ENCODE data around the gene PTAFR.
A peak's percentile ranks its signal among the peaks of the same experiment; 100 is the strongest.

Gene PTAFR

DNA sequence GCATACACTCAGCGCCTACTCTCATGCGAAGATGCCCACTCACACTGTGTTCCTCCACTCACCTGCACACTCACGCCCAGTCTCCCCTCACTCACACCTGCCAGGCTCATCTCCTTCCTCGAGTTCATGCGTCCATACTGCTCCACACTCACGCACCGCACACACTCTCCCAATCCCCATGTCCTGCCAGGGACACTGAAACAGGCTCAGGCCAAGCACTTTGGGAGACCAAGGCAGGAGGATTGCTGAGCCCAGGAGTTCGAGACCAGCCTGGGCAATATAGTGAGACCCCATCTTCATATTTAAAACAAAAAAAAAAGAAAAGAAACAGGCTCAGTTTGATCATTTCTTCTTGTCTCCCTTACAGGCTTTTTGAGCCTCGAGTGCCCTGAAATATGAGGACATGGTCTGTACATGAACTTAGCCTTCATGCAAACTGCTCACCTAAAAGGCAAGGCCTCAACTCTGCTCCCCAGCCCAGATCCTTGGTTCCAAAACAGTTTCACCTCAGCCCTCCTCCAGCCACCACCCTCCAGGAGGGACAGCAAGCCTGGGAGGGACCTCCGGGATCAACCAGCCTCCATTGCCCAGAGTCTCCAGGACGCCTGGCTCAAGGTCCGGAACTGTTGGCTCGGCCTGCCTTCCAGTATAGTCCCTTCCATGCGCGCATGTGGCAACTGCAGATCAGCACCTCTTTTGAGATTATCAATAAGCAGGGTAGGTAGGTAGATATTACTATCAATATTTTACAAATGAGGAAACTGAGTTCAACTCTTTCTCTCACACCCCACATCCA is 2.4 kb upstream of the PTAFR start:
- DNase-seq (ENCODE audit: low read depth): no peak

DNA sequence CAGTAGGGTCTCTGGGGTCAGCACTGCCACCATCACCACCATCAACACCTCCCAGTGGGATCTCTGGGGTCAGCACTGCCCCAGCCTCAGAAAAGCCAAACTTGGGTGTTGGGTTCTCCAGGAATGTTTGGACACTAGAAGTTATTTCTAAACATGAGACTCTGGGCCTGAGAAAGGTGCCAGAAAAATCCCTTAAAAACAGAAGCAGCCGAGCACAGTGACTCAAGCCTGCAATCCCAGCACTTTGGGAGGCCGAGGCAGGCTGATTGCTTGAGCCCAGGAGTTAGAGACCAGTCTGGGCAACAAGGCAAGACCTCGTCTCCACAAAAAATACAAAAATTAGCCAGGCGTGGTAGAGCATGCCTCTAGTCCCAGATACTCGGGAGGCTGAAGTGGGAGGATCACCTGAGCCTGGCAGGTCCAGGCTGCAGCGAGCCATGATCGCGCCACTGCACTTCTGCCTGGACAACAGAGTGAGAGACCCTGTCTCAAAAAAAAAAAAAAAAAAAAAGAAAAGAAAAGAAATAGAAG is 470 bp downstream of the PTAFR start:
- DNase-seq (ENCODE audit: low read depth): no peak

DNA sequence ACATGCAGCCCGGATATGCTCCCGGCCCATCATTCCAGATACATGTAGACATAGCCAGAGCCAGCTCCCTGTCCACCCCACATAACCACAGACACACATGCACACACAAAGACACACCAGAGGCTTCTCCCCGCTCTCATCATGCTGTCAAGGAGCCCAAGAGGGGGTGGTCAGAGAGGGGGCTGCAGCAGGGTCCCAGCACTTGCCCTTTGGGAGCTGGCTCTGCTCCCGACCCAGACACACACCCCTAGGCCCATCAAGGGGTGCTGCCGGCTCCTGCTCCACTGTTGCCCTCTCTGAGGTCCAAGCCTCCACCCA is 2.6 kb downstream of the PTAFR start:
- peak; percentile 29 for DNase-seq (ENCODE audit: low read depth)

DNA sequence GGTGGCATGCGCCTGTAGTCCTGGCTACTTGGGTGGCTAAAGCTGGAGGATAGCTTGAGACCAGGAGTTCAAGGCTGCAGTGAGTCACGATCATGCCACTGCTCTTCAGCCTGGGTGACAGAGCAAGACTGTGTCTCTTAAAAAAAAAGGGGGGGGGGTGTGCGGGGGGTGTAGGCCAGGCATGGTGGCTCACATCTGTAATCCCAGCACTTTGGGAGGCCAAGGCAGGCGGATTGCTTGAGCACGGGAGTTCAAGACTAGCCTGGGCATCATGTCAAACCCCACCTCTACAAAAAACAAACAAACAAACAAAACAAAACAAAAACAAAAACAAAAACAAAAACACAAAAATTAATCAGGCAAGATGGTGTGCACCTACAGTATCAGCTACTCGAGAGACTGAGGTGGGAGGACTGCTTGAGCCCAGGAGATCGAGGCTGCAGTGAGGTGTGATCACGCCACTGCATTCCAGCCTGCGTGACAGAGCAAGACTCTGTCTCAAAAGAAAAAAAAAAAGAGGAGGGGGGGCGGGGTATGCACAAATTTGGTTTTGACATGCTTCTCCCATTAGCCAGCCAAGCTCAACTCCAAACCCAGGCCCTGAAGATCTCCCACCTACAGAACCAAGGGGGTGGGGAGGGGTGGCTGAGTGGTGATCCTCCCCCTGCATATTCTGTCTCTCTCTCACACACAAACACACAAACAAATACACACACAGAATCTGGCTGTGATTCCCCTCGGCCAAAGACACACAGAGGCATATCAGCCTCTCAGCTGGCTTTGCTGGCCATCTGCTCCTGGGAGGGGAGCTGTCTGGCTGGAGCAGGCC is 3.1 kb downstream of the PTAFR start:
- DNase-seq (ENCODE audit: low read depth): no peak

DNA sequence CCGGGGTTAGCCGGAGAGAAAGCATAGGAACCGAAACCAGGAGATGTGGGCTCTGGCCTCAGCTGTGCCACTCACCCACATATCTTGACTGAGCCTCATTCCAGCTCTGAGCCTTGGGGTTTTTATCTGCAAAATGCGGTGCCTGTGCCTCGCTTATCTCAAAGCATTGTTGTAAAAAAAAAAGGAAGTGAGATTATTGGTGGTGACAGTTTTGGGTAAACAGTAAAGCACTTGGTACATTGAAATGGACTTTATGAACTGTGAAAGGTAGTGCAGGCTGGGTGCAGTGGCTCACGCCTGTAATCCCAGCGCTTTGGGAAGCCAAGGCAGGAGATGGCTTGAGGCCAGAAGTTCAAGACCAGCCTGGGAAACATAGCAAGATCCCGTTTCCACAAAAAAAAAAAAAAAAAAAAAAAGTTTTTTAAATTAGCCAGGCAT is 3.8 kb downstream of the PTAFR start:
- DNase-seq (ENCODE audit: low read depth): no peak

DNA sequence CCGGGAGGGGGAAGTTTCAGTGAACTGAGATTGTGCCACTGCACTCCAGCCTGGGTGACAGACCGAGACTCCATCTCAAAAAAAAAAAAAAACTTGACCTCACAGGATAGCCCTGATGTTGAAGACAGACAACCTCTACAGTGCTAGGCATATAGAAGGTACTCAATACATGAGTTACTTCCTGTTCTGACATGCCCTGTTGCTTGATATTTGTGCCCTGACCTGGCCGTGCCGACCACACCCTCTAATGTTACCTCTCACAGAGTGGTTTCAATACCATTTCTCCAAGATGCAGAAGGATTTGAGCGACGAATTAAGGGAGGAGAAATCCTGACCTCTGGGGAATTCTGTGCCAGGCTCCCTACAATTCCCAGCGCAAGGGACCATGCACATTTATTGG is 5.2 kb downstream of the PTAFR start:
- DNase-seq (ENCODE audit: low read depth): no peak

DNA sequence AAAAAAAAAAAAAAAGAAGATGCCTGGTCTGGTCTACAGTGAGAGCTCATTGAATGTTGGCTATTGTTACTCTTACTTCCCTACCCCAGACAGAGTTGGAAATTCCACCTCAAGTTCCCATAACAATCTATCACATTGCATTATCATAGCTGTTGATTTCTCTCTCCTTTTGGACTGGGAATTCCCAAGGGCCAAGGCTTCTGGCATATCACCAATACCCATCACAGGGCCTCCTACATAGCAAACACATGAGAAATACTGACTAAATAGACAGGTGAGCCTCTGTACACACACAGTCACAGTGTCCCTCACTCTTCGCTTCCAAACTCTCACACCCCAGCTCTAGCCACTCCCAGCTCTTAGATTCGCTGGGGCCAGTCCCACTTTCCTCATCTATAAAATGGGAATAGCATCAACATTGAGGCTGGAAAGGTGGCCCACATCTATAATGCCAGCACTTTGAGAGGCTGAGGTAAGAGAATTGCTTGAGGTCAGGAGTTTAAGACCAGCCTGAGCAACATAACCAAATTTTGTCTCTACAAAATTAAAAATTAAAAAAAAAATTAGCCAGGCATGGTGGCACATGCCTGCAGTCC is 6.4 kb downstream of the PTAFR start:
- DNase-seq (ENCODE audit: low read depth): no peak

DNA sequence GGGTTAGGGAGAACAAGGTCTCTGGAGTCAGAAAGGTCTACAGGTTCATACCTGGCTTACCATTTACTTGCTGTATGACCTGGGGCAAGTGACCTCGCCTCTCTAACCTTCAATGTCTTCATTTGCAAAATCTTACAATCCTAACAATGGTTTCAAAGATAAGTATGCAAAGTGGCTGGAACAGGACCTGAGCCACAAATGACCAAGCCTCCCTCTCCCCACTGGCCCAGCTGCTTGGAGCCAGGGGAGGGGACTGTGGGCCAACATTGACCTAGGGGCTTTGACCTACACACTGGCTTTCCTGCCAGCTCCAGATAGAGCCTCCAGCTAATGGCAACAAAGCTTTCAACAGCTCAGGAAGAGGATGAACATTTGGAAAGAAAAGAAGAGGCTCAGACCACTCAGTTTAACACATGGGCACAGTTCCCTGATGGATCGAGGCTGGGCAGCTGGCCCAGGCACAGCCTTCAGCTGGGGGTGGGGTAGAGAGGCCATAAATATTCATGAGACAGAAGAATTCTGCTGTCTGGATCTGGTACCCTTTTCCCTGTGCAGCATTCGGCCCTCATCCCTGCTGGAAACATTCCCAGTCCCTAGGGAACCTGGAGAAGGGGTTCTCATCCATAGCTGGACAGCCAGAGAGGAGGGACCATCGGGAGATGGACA is 12.9 kb downstream of the PTAFR start:
- DNase-seq (ENCODE audit: low read depth): no peak

DNA sequence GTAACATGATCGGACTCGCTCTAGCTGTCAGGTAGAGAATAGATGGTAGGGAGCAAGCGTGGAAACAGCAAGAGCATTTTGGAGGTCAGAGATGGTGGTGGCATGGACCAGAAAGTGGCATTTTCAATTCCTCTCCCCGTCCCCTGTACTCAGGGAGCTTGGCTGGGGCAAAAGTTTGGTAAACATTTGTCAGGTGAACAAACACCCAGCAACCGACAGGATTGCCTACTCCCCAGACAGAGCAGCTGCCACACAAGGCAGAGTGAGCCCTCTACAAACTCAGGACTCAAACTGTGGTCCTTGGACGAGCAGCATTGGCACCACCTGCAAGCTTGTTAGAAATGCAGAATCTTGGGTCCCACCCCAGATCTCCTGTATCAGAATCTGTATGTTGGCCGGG is 14.3 kb downstream of the PTAFR start:
- no peak for DNase-seq (ENCODE audit: low read depth)

DNA sequence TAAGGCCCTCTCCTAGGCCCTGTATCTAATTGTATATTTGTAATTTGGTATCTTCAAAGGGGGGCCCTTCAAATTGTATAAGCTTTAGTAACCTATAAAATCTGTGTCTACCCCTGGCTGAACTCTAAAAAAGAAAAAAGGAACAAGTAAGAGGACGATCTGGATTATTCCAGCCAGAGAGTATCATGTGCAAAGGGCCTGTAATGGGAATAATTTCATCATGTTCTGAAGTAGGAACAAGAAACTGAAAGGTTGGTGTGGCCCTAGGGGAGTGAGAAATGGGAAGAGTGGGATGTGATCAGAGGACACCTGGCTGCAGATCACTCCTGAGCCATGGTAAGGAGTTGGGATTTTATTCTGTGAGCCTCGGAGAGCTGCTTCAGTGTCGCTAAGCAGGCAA is 14.7 kb downstream of the PTAFR start:
- DNase-seq (ENCODE audit: low read depth): no peak

DNA sequence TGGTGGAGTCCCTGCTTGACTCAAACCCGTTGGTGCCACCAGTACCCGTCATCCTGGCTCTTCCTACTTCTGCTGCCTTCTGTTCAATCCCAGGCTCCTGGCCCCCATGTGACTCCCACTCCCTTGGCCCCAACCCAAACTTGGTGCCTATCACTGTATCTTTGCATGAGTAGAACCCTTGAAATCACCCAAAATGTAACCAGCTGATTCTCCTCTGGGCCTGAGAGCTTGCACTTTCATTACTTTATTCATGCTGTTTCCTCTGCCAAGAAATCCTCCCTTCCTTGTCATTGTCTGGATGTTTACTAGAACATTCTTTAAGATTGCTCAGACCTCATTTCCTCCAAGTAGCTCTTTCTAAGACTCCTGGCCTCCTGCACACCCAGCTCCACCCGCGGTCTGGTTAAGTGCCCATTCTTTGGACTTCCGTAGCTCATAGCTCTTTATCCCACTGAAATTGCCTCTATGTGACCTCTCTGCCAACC is 15.7 kb downstream of the PTAFR start:
- peak; percentile 95 for DNase-seq (ENCODE audit: low read depth)

DNA sequence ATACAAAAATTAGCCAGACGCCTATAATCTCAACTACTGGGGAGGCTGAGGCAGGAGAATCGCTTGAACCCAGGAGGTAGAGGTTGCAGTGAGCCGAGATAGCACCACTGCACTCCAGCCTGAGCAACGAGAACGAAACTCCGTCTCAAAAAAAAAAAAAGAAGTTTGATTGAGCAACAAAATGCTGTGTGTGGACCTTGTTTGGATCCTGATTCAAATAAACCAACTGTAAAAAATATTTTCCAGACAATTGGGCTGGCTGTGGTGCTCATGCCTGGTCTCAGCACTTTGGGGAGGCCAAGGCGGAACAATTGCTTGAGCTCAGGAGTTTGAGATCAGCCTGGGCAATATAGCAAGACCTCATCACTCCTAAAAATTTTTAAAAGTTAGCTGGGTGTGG is 16.8 kb downstream of the PTAFR start:
- DNase-seq (ENCODE audit: low read depth): no peak

DNA sequence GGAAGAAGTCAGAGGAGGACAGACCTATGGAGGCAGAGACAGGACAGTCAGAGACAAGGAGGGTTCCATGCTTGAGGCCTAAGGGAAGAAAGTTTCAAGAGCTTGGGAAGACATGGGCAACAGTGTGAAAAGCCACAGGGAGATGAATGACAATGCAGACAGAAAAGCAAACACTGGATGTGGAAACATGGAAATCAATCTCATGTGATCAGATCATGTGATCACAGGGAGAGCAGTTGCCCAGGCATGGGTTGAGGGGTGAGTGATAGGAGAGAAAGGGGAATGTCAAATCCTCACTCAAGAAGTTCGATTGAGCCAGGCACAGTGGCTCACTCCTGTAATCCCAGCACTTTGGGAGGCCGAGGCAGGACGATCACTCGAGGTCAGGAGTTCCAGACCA is 17.2 kb downstream of the PTAFR start:
- no peak for DNase-seq (ENCODE audit: low read depth)

DNA sequence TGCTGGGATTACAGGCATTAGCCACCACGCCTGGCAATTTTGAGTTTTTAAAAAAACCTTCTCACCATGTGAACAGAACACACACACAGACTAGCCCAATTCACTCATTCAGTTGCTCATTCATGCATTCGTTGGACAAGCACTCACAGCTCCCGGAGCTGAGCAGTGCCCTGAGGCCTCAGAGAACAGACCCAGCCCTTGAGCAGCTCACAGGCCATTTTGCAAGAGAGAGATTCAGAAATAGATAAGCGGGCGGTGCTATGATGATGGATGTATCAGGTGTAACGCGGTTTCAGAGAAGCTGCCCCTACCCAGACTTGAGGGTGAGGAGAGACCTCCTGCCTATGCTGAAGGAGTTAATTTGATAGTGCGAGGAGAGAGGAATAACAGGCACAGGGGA is 18.6 kb downstream of the PTAFR start:
- DNase-seq (ENCODE audit: low read depth): no peak

DNA sequence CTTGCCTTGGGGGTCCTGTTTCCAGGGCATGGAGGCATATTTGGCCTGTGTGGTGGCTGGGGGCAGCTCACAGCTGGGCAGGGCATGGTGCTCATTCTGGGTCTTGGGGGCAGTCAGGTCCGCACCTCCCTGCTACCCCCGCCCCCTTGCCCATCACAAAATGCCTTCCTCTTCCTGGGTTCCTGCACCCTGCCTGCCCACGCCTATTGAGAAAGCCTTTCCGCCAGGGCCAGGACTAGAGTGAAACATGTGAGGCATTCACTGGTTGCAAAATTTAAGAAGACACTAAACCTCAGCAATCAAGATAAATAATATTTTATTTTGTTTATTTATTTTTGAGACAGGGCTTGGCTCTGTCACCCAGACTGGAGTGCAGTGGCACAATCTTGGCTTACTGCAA is 19.7 kb downstream of the PTAFR start:
- DNase-seq (ENCODE audit: low read depth): peak; percentile 32

DNA sequence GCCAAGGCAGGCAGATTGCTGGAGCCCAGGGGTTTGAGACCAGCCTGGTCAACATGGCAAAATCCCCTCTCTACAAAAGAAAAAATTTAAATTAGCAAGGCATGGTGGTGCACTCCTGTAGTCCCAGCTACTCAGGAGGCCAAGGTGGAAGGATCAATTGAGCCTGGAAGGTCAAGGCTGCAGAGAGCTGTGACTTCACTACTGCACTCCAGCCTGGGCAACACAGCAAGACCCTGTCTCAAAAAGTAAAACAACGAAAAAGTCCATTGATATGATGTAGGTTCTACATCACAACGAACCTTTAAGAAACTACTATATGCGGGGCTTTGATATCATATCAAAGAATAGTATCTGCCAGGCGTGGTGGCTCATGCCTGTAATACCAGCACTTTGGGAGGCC is 20.9 kb downstream of the PTAFR start:
- no peak for DNase-seq (ENCODE audit: low read depth)

DNA sequence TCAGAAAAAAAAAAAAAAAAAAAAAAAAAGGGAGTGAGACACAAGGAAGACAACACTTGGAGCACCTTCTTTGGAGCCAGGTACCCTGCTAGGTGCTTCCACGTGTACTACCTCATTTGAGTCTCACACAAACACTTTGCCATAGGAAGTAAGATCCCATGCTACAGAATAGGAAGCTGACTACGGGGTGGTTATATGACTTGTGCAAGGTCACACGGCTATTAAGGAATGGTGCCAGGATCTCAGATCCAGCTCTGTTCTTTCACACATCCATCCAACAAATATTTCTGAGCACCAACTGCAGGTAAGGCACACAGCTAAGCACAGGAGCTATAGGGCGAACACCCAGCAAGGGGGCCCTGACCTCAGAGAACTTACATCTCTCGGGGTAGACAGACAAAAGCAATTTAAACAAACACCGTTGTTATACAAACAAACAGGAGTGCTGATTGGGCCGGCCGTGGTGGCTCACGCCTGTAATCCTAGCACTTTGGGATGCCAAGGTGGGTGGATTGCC is 22.4 kb downstream of the PTAFR start:
- no peak for DNase-seq (ENCODE audit: low read depth)

DNA sequence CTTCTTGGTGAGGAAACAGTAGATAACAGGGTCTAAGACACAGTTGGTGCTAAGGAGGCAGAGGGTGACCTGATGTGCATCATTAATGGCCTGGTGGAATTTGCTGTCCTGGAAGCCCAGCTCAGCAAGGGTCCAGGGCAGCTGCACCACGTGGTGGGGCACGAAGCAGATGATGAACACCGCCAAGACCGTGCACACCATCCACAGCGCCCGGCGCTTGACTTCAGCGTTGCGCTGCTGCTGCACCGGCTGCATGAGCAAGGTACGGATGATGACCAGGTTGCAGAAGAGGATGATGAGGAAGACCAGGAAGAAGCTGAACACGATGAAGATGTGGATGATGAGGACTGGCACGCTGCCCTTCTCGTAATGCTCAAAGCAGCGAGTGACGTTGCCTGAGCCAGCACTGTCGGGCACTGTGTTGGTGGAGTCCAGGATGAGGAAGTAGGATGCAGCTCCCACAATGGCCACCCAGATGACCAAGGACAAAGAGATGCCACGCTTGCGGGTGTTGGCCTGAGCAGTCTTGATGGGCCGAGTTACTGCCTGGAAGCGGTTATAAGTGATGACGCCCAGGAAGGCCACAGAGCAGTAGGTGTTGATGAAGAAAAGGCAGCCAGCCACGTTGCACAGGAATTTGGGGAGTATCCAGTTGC is 26.2 kb downstream of the PTAFR start:
- no peak for DNase-seq (ENCODE audit: low read depth)

DNA sequence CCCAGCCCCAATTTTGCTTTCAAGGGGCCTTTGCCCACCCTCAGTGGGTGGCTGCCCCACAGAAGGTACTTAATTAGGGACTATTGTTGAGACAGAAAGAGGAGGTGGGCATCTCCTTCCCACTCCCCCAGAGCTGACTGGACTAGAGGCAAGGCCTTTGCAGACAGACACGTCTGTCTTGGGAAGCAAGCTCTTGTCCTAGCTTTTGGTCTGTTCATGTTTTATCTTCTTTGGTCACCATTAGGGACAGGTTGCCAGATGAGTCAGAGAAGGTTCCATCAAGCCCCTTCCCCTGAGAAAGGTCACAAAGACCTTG is 27.7 kb downstream of the PTAFR start:
- no peak for DNase-seq (ENCODE audit: low read depth)

DNA sequence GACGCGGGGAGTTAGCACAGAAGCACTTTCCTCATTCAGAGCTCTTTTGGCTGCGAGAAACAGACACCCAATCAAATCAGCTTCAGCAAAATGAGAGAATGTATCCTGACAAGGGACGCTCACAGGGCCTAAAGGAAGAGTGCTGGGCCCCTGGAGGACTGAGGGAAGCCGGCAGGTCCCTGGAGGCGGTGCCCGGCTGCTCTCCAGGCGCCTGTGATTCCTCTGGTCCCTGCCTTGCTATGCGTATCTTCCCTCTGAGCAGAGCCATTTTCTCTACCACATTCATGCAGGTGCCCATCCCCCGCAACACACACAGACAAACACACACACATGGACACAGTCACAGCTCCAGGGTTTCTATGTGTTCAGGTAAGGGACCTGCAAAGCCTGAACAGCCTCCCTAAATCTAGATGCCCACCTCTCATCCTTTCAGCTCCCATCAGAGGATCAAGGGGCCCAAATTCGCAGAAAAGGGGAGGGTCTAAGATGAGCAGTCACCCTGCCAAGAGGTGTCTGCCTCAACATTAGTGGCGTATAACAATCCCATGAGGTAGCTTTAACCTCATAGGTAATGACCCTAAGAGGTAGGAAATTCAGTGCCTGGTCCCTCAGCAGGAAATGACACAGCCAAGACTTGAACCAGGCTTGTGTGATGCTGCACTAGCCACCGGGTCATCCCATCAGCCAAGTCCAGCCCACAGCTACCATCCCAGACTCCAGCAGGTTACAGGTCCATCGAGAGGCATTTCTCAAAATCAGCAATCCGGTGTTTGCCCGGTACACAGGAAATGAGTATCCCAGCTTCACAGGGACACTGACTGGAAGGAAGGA is 29.0 kb downstream of the PTAFR start:
- no peak for DNase-seq (ENCODE audit: low read depth)

DNA sequence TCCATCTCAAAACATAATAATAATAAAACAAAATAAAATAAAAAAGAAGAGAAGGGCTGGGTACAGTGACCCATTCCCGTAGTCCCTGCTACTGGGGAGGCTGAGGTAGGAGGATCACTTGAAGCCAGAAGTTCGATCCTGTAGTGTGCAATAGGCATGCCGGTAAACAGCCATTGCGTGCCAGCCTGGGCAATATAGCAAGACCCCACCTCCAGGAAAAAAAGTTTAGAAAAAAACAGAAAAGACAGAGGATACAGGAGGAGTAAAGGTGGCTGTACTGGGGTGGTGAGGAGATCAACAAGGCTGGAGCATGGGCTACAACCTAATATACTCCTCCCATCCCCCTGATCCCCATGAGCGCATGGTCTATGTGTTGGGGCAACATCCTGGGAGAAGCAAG is 30.8 kb downstream of the PTAFR start:
- no peak for DNase-seq (ENCODE audit: low read depth)
